Ascending aorta (tissue), 2 donors: ENCODE data around the gene SKP1. TPM values are rescaled to one million over a fixed set of nuclear protein-coding genes. Genes with fewer than 3 reads are reported as not detected.

Experiments used
- DNase-seq, 2 donors: peaks; one replicate each; pipeline ENCODE4 v3.0.0-alpha.2; 2019; ENCODE audit warnings: low spot score in 2 of 2
- H3K27ac ChIP-seq, 2 donors: fragments of 200-600 bp; sonication (generic); one replicate each; pipeline ENCODE4 v1.5.1; 2016 to 2017; ENCODE audit warnings: mild to moderate bottlenecking in 1 of 2
- H3K27me3 ChIP-seq: fragments of 200-600 bp; sonication (generic); one replicate; pipeline ENCODE4 v1.5.1; 2017
- H3K36me3 ChIP-seq, 2 donors: fragments of 200-600 bp; sonication (generic); one replicate each; pipeline ENCODE4 v1.5.1; 2016
- H3K4me1 ChIP-seq, 2 donors: fragments of 200-600 bp; sonication (generic); one replicate each; pipeline ENCODE4 v1.5.1; 2016 to 2017; ENCODE audit warnings: mild to moderate bottlenecking in 1 of 2
- H3K4me3 ChIP-seq, 2 donors: fragments of 200-600 bp; sonication (generic); one replicate each; pipeline ENCODE4 v1.5.1; 2016 to 2017; ENCODE audit warnings: mild to moderate bottlenecking in 1 of 2
- H3K9me3 ChIP-seq, 2 donors: fragments of 200-600 bp; sonication (generic); one replicate each; pipeline ENCODE4 v1.5.1; 2016
- intact Hi-C: fragments of 100-400 bp; cut with DNase I; formaldehyde crosslinking; loops from one replicate; pipeline ENCODE4 v1.15.1; 2023
- total RNA-seq: library from RNA; depleted of rRNA; stranded (reverse); fragments of >200 nt; gene quantifications from one replicate; pipeline ENCODE4 v1.1.0, GENCODE V29; 2016
- TF ChIP-seq, protein P1 (sequence below), 3 experiments: fragments of 200-600 bp in 2 of 3; fragments of 450-650 bp in 1 of 3; sonication (generic) in 2 of 3; IDR thresholded peaks; one replicate each; pipeline ENCODE4 v1.5.1; 2016 to 2019; ENCODE audit warnings: antibody characterized with exemption in 3 of 3, mild to moderate bottlenecking in 1 of 3, moderate library complexity in 1 of 3

SKP1 gene
- total RNA-seq, 1 donor from 2014 or later: 144 TPM

DNA sequence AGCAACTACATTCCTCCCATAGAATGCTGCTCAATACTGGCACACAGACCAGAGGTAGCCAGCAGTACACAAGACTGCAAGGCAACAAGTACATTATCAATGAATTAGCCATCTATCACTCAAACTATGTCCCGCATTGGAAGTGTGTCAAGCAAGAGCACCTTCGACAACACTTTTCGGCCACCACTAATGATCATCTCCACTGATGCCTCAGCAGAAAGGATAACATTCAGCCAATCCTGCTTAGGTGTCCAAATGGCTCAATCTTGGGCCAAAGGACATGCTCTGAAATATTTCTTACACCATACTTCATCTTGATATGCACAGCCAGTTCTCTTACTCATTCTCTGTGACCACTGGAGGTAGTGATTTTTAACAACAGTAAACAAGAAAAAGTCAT, 25.0 kb downstream of the SKP1 start:
- Histone ChIP-seq H3K27ac (no peak overlapping the region), H3K36me3 (peaks cover 66 to 83% of the 10 kb centered on the region in 2 donors)
- intact Hi-C loops: no loop called here

DNA sequence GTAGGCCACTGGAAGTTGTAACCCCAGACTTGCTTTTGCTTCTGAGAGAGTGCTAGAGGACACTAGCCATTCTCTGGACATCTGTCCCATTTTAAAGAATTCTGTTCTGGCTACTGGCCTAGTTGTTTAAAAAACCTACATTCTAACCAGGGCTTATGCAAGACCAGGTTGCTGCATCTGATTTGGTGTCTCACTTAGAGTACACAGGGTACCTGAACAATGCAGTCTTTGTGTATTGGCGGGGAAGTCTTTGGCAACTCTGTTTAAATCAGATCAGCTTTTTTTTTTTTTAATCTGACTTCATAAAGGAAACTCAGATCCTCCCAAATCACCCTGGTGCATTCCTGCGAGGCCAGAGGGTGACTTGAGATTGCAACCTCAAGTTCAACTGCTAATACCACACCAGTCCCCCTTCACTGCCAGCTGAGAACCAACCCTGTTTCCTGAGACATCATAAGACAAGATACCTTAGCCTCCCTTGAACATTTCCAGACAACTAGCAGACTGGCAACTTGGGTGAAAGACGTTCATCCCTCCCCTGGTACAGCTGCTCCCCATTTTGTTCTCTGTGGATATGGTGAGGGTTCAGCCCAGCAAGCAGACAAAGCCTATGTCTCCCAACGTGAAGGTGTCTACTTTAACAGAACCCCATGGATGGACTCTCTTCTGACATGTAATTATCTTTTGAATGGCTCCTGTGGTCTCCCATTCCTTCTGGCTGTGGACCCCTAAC, 27.0 kb downstream of the SKP1 start:
- peaks cover 57 to 86% of the 10 kb centered on the region in 2 donors for H3K36me3 ChIP-seq
- no peaks in the 10 kb centered on the region for H3K4me1 ChIP-seq
- no peak overlapping the region for H3K27ac ChIP-seq
- no peak overlapping the region for H3K4me3 ChIP-seq
- no peaks in the 10 kb centered on the region for H3K27me3 ChIP-seq
- H3K9me3 ChIP-seq: no peaks in the 10 kb centered on the region
- TF ChIP-seq, protein P1, sequence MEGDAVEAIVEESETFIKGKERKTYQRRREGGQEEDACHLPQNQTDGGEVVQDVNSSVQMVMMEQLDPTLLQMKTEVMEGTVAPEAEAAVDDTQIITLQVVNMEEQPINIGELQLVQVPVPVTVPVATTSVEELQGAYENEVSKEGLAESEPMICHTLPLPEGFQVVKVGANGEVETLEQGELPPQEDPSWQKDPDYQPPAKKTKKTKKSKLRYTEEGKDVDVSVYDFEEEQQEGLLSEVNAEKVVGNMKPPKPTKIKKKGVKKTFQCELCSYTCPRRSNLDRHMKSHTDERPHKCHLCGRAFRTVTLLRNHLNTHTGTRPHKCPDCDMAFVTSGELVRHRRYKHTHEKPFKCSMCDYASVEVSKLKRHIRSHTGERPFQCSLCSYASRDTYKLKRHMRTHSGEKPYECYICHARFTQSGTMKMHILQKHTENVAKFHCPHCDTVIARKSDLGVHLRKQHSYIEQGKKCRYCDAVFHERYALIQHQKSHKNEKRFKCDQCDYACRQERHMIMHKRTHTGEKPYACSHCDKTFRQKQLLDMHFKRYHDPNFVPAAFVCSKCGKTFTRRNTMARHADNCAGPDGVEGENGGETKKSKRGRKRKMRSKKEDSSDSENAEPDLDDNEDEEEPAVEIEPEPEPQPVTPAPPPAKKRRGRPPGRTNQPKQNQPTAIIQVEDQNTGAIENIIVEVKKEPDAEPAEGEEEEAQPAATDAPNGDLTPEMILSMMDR (IDR thresholded peaks at IDR 0.05): no peak
- DNase-seq: no peak
- intact Hi-C loops: no loop called here

More for the DNA sequence above, 25.0 kb downstream of the SKP1 start:
- H3K9me3 ChIP-seq: no peaks in the 10 kb centered on the region
- H3K27me3 ChIP-seq: no peaks in the 10 kb centered on the region
- no peaks in the 10 kb centered on the region for H3K4me1 ChIP-seq
- no peak overlapping the region for H3K4me3 ChIP-seq
- TF ChIP-seq, protein P1 (IDR thresholded peaks at IDR 0.05): no peak
- DNase-seq: no peak

DNA sequence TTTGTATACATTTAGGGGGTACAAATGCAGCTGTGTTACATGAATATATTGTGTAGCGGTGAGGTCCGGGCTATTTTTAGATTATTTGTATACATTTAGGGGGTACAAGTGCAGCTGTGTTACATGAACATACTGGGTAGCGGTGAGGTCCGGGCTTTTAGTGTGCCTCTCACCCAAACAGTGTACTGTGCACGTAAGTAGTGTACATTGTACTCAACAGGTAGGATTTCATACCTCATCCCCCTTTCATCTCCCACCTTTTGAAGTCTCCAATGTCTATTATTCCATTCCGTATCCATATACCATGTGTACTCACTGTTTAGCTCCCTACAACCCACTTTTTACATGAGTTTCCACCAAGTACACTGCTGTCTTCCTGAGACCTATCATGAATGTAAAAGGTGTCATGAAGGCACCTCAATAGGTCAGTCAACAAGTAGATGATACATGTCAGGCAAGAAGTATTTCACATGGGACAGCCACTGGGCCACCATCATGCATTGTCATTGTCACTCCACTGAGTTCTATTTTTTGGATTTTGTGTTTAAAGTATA, 27.7 kb downstream of the SKP1 start:
- no peaks in the 10 kb centered on the region for H3K27me3 ChIP-seq
- H3K4me3 ChIP-seq: no peak overlapping the region
- TF ChIP-seq, protein P1 (IDR thresholded peaks at IDR 0.05): no peak
- DNase-seq: no peak
- no peaks in the 10 kb centered on the region for H3K9me3 ChIP-seq
- H3K27ac ChIP-seq: no peak overlapping the region
- peaks cover 59 to 91% of the 10 kb centered on the region in 2 donors for H3K36me3 ChIP-seq
- no peaks in the 10 kb centered on the region for H3K4me1 ChIP-seq
- intact Hi-C loops: no loop called here

DNA sequence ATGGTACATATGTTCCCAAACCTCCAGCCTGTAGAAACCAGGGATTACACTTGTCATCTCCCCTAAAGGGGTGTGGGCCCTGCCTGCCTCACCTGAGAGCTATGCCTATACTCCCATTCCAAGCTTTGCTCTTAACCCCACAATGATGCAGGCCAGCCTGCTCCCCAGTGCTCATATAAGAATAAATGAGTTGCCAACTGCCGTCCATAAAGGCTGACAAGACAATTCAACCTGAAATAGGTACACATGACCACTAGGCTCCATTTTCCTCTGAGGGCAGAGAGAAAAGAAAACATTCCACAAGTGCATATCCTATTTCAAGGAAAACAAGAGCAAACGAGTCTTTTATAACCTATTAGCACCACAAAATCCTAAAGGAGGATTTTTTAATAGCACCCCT, 28.4 kb downstream of the SKP1 start:
- Histone ChIP-seq H3K36me3 (peaks cover 60 to 90% of the 10 kb centered on the region in 2 donors), H3K4me3 (no peak overlapping the region), H3K4me1 (no peaks in the 10 kb centered on the region), H3K27me3 (no peaks in the 10 kb centered on the region), H3K27ac (no peak overlapping the region), H3K9me3 (no peaks in the 10 kb centered on the region)
- intact Hi-C loops: no loop called here
- DNase-seq: no peak
- TF ChIP-seq, protein P1 (IDR thresholded peaks at IDR 0.05): no peak

DNA sequence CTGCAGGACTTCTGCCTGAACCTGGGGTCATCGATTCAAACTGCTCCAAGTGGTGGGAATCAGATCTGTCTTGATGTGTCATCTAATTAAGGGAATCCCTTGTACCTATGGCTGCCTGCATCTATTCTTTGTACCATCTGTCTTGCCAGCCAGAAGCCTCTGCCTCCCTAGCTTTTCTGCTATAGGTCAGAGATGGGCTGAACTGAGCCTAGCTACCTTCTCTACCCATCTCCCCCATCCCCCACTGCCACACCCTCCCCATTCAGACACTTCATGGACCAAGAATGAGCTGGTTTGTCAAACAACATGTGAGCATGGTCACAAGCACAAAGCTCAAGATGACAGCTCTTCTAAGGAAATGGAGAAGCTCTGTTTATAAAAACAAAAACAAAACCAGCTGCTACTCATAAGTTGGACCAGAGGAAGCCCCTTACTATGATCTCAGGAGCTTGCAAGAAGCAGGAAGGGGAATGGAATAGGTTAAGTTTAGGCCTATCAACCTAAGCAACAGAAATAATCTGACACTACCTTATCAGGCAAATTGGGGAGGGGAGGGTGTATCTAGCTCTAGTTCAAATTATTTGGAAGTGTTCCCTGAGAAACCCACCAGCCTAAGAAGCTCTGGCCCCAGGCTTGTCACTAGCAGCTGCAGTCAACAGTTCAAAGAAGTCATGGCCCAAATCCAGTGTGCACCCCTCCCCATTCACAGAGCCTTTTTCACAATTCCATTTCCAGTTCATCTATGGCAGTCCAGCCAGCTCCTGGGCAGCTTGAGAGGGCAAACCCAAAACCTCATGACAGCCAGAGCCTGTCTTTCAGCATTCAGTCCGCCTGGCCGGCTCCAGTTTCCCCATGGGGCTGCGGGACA, 29.9 kb downstream of the SKP1 start:
- no peak for DNase-seq
- intact Hi-C loops: no loop called here
- no peak overlapping the region for H3K27ac ChIP-seq
- peaks cover 49 to 86% of the 10 kb centered on the region in 2 donors for H3K36me3 ChIP-seq
- H3K27me3 ChIP-seq: no peaks in the 10 kb centered on the region
- no peaks in the 10 kb centered on the region for H3K9me3 ChIP-seq
- H3K4me3 ChIP-seq: no peak overlapping the region
- H3K4me1 ChIP-seq: no peaks in the 10 kb centered on the region
- TF ChIP-seq, protein P1 (IDR thresholded peaks at IDR 0.05): no peak
